Measurements from ENCODE around the gene PROX2. TPM values are rescaled to one million over a fixed set of nuclear protein-coding genes. Genes with fewer than 3 reads are reported as not detected.

The PROX2 gene
- total and polyA plus RNA-seq, 9 of the 15 experiments (the other 6 are each of a cell fraction or from before 2014, with no cell fraction given): not detected

GRCh38 chr14:74917178-74917543 is 41.2 kb upstream of the PROX2 start:
- H3K27me3 ChIP-seq (ENCODE audit: control insufficient read depth in 2 of 2, insufficient read depth in 2 of 2, low read length in 2 of 2): no peaks in the 10 kb centered on the region
- intact Hi-C loops (cut with micrococcal nuclease): loop anchor here (10.0 kb wide), 1 partner anchor 388 kb away; no protein-coding TSS in a partner anchor
- no peak for FAIRE-seq
- H3K4me1 ChIP-seq (replicated peaks in 1 of 2; ENCODE audit: control insufficient read depth in 2 of 2, insufficient read depth in 2 of 2, low read length in 2 of 2): peaks cover 0 to 17% of the 10 kb centered on the region in 2 experiments; a peak in 3 of 5 replicates
- no peak for TF ChIP-seq CEBPB (tag; IDR thresholded peaks at IDR 0.05)
- TF ChIP-seq GABPB2 (CRISPR knock-in tag; conservative IDR thresholded peaks at IDR 0.05): no peak
- TF ChIP-seq ZNF224 (CRISPR knock-in tag; IDR thresholded peaks at IDR 0.05): no peak
- no peak for TF ChIP-seq ELF4 (CRISPR knock-in tag; IDR thresholded peaks at IDR 0.05)
- no peak for TF ChIP-seq SFPQ (IDR thresholded peaks at IDR 0.05; ENCODE audit: low read depth, low read length)
- TF ChIP-seq HIVEP1 (CRISPR knock-in tag; IDR thresholded peaks at IDR 0.05): no peak
- TF ChIP-seq HDGF (IDR thresholded peaks at IDR 0.05): no peak
- TF ChIP-seq CTCFL (IDR thresholded peaks at IDR 0.05; ENCODE audit: borderline replicate concordance, insufficient read depth, low read depth, low read length, poor library complexity, severe bottlenecking): no peak
- no peak for TF ChIP-seq ETV6 (IDR thresholded peaks at IDR 0.05; ENCODE audit: borderline replicate concordance in 1 of 2, low read depth in 2 of 2, low read length in 1 of 2)
- TF ChIP-seq ETV6 (CRISPR knock-in tag; IDR thresholded peaks at IDR 0.05; ENCODE audit: borderline replicate concordance): no peak
- no peak overlapping the region for H3K4me3 ChIP-seq
- in situ Hi-C loops (cut with MboI): loop anchor here (10.0 kb wide), 1 partner anchor 158 kb away; no protein-coding TSS in a partner anchor
- no TSS peak for BruUV-seq (replicated peaks)
- H3K9me1 ChIP-seq (ENCODE audit: control insufficient read depth, insufficient read depth, low read length): no peaks in the 10 kb centered on the region
- H3K36me3 ChIP-seq (ENCODE audit: control insufficient read depth, insufficient read depth, low read length): no peaks in the 10 kb centered on the region
- DNase-seq (ENCODE audit: extremely low read depth in 1 of 4, low spot score in 3 of 4): no peak
- H3K9ac ChIP-seq (ENCODE audit: insufficient read depth in 1 of 2, low read depth in 2 of 2, low read length in 2 of 2): peak overlapping the region in 1 of 2 experiments; percentile 52; a peak in 1 of 4 replicates
- H4K20me1 ChIP-seq (replicated peaks; ENCODE audit: control insufficient read depth, insufficient read depth, low read length): no peaks in the 10 kb centered on the region
- ChIA-PET POLR2A (interaction anchor here (0.7 to 1.2 kb wide), 3 partner anchors 12 to 357 kb away, joined by 3 to 5 read pairs (median 3); no protein-coding TSS in a partner anchor), CTCF (ENCODE audit: low intra/inter-chr PET ratio) (no interaction called here)
- ATAC-seq: no peak
- 88% methylated on average over 1 of the region's 5 CpGs for whole genome bisulfite sequencing (ENCODE audit: insufficient coverage, low coverage, missing lambda C conversion rate)
- H2AFZ ChIP-seq (ENCODE audit: low read depth, low read length): no peak overlapping the region
- no peaks in the 10 kb centered on the region for H3K79me2 ChIP-seq (ENCODE audit: control insufficient read depth, insufficient read depth, low read length)
- H3K27ac ChIP-seq (ENCODE audit: extremely low read depth, low read depth, low read length): no peak overlapping the region
- H3K9me3 ChIP-seq (replicated peaks; ENCODE audit: control insufficient read depth, insufficient read depth, low read depth, low read length): no peaks in the 10 kb centered on the region
- no peak overlapping the region for H3K4me2 ChIP-seq (ENCODE audit: insufficient read depth, low read length)
